Right kidney (tissue), 1 donor: Measurements from ENCODE around the gene PDLIM5.
"Not testable (repeated sequence)": the region's sequence is repeated elsewhere in the genome, so short reads cannot be mapped to it uniquely, and the experiment has no call there.

Experiments
- DNase-seq: peaks from one replicate; pipeline ENCODE4 v3.0.0-alpha.2; 2016

Gene PDLIM5

DNA sequence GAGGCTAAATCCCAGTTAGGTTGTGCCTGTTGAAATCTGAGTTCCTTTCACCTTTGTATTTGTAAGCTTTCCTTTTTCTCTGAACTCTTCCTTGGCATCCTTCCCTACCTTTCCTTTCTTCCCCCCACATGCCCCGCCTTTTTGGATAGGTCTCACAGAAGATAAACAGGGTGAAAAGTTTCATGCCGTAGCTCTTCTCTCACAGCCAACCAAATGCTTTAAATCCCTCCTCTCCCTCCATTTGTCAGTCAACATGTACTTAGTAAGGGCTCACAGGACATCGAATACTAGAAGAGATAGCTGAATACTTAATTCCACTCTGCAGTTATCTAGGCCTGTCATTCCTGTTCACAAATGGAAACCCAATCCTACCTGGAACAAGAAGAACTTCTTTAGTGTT, 198.9 kb downstream of the PDLIM5 start:
- no peak for DNase-seq

GRCh38 chr4:94653095-94653649, 201.4 kb downstream of the PDLIM5 start:
- DNase-seq = no peak

DNA sequence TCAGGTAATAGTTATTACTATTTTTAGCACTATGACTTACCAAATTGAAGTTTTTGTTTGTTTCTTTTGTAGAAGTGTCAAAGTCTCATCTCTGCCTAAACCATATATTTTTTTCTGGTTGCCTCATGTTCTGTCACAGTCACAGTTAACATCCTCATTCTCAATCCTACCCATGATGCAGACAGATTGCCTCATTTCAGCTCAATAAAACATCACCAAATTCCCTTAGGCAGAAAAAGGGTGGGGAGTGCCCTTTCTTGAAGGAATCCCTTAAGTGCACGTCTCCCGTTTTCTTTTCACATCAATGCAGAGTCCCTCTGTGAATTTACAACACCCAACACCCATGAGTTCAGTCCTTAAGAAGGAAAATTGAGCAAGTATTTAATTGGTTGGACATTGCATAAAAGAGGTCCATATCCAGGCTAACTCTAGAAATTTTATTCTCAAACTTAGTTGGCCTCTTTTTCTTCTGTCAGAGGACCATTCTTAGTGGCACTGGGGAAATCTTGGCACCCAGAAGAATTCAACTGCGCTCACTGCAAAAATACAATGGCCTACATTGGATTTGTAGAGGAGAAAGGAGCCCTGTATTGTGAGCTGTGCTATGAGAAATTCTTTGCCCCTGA, 202.4 kb downstream of the PDLIM5 start:
- no peak for DNase-seq

DNA sequence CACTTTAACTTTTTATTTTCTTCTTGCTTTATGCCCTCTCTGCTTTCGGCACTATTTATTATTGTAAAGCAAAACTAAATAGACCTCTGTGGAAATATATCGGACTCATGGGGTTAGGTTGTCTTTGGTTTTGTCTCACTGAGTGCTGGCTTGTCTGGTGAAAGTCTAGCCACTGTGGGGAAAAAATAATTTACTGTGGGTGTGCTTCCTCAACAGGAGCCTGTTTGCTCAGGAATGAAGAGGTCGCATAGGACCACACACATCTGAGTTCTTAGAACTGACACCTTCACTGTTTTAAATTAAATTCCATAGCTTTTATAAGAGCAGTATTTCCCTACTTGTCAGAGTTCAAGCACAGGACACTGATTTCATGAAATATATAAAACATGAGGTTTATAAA, 203.0 kb downstream of the PDLIM5 start:
- DNase-seq = no peak

DNA sequence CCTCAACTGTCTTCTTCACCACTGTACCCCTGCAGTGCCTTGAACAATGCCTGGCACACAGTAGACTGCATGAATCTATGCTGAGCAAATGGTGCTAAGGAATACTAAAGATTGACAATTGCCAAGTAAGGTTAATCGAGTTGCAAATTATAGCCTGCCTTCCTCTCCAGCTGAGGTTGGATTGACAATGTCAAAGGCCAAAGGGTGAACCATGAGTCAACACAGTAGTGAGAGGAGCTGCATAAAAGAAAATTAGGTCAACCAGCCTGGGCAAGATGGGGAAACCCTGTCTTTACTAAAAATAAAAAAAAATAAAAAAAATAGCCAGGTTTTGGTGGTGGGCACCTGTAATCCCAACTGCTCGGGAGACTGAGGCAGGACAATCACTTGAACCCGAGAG, 208.9 kb downstream of the PDLIM5 start:
- DNase-seq = no peak

GRCh38 chr4:94665021-94665420, 213.3 kb downstream of the PDLIM5 start:
- DNase-seq = not testable (repeated sequence)

DNA sequence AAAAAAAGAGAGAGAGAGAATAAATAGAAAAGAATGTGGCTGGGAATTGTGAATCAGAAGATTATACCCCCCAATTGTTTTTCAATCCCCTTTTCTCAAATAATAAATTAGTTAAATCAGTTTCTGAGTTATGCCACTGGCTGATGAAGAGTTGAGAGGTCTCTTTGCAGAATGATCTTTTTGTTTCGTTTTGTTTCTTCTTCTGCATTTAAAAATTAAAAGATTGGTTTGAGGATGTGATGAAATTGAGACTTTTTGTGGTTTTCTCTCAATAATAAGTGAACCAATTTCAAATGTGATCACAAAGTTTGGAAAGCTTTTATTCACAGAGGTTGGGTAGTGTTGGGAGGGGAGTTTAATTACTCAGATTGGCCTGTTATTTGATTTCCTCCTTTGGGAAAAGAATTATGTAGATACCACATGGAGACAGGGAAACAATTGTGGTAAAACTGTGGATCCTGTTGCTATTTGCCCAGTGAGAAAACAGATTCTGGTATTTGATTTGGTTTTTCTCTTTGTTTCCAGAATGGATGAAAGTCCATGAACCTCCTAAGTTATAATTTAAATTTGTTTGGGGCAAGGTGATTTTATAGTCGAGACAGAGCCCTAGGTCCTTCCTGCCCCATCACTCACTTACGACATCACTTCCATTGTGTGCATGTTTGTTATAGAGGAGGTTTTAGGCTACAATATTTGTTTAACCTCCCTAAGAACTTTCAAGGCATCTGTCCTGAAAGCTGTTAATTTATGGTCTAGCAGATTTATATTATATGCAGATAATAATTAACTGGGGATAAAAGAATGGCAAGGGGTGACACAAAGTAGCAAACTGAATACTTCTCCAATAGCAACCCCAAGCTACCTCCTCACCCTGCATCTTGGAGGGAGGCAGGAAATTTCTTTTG, 214.0 kb downstream of the PDLIM5 start:
- DNase-seq = no peak

DNA sequence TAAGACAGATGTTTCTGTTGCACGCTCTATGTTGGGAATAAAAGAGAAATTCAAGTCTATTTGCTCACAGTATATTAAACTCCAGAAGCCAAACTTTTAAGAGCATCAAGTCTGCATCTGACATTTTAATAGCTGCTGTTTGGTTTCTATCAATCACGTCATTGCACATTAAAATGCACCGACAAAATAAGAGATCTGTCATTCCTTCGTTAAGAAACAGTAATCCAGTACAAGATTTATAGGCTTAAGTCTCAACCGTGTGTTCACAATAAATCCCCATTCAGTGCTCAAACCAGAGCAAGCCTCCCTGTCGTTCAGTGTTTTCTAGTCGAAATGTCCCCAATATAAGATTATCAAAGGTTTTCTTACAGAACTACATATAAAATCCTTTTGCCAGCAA, 217.0 kb downstream of the PDLIM5 start:
- no peak for DNase-seq

- no peak for DNase-seq
These were observed 218.2 kb downstream of the PDLIM5 start for GRCh38 chr4:94669672-94670664.

GRCh38 chr4:94671113-94671512, 219.4 kb downstream of the PDLIM5 start:
- no peak for DNase-seq

DNA sequence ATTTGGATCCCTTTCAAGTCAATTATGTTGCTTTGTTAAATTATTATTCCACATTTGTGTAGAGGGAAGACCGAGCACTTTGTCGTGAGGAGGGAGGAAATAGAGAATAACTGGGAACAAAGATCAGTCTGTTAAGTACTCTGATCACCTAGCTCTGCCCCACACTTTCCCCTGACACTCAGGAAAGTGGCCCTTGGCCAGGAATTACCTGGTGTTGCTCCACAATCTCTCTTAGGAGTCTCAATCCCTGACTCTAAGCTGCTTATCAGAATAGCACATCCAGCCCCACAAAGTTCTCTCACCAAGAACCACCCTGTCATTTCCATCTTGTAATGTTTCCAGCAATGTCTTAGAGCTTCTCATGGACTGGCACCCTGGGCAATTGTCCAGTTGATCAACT, 222.2 kb downstream of the PDLIM5 start:
- no peak for DNase-seq

DNA sequence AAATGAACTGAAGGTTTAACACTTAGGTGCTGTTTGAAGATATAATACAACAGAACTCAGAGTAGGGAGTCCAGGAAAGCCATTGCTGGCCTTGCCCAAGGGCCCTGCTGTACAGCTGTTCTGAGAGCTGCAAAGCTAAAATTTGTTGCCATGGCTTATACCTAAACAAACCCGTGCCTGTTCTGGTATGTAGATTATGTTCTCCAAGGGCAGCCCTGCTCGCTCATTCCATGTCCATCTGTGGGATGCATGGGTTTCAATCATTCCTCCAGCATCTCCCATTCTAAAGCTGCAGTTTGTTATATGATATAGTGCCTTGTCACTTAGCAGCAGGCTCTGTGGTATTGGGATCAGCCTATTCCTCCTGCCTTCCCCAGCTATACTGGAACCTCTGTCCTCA, 225.2 kb downstream of the PDLIM5 start:
- no peak for DNase-seq

GRCh38 chr4:94678896-94679295, 227.2 kb downstream of the PDLIM5 start:
- no peak for DNase-seq

DNA sequence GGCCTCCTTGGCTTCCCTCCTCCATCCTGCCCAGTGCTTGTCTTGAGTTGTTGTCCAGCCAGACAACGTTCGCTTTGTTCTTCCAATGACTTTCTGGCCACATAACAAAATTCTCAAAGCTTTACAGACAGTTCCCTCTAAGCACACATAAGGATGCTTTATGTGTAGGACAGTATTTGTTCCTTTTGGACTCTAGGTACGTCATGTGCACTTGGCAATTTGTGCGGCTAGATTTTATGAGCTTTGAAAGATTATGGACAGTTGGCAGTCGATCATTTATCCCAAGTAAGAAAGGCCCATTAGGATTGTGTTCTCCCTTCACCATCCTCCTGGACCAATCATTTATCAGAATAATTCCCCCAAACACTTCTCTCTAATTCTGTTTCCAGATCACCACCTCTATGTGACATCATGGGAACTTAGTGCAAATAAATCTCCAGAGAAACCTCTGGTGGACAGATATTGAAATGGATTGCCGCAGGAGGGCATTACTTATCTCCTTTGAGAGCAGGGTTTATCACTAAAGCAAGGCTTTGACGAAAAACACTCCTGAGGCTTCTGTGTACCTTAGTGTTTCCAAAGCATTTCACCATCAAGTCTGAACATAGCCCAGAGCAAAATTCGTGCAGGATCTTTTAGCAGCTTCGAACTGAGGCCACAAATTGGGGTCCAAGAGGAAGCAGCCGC, 228.6 kb downstream of the PDLIM5 start:
- DNase-seq = no peak

- no peak for DNase-seq
These were observed 234.3 kb downstream of the PDLIM5 start for GRCh38 chr4:94686086-94686485.

- no peak for DNase-seq
These were observed 237.6 kb downstream of the PDLIM5 start for GRCh38 chr4:94689155-94689860.

GRCh38 chr4:94690851-94691254, 239.1 kb downstream of the PDLIM5 start:
- DNase-seq = no peak

DNA sequence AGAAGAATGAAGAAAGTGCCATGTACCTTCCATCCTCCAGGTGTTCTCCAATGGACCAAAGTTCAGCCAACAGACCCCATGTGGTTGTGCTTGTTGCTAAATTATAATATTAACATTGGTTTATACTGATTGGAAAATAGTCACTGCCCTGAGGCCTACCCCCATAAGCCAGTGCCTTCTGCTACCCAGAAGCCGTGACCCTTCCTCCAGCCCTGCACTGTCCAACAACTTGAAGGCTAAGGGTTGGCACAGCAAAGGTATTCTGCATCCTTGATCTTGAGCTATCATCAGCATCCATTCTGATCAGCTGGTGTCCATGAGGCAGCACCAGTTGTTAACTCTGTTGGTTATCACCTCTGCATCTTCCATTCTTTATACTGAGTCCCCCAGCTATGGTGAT, 239.8 kb downstream of the PDLIM5 start:
- no peak for DNase-seq

- no peak for DNase-seq
These were observed 243.6 kb downstream of the PDLIM5 start for GRCh38 chr4:94695384-94695783.

GRCh38 chr4:94698187-94698586, 246.4 kb downstream of the PDLIM5 start:
- no peak for DNase-seq

- no peak for DNase-seq
These were observed 248.6 kb downstream of the PDLIM5 start for GRCh38 chr4:94700298-94700697.
